Left ventricle myocardium inferior (tissue), 1 donor: ENCODE data around the gene CYB561D1. TPM values are rescaled to one million over a fixed set of nuclear protein-coding genes. Genes with fewer than 3 reads are reported as not detected.

Experiments used
- DNase-seq: peaks from one replicate; pipeline ENCODE4 v3.0.0-alpha.2; 2020
- H3K27ac ChIP-seq: fragments of 200-600 bp; replicated peaks from 2 replicates; pipeline ENCODE4 v1.8.0; 2021
- H3K27me3 ChIP-seq: fragments of 200-600 bp; 2 replicates; pipeline ENCODE4 v1.8.0; 2021; ENCODE audit warnings: low read depth
- H3K36me3 ChIP-seq: fragments of 200-600 bp; 2 replicates; pipeline ENCODE4 v1.8.0; 2021
- H3K4me1 ChIP-seq: fragments of 200-600 bp; 2 replicates; pipeline ENCODE4 v1.8.0; 2021
- H3K4me3 ChIP-seq: fragments of 200-600 bp; 2 replicates; pipeline ENCODE4 v1.8.0; 2021; ENCODE audit warnings: mild to moderate bottlenecking, moderate library complexity
- H3K9me3 ChIP-seq: fragments of 200-600 bp; replicated peaks from 2 replicates; pipeline ENCODE4 v1.8.0; 2021
- CTCF ChIP-seq: fragments of 200-600 bp; IDR thresholded peaks from 2 replicates; pipeline ENCODE4 v1.8.0; 2021; ENCODE audit warnings: antibody characterized with exemption, mild to moderate bottlenecking, borderline replicate concordance
- intact Hi-C: fragments of 100-400 bp; cut with micrococcal nuclease; formaldehyde crosslinking; loops from one replicate; pipeline ENCODE4 v1.11.0; 2022
- total RNA-seq: library from RNA; stranded (reverse); fragmentation: NEBNext Ultra II Directional; extraction: Animal tissue kit (Norgen Biotek cat#: 25700); gene quantifications from one replicate; pipeline ENCODE4 v1.2.1, GENCODE V29; 2021
- donor health status: DM: no; HTN: yes; CAD: no; lungs with severe emphysema.

The CYB561D1 gene
- total RNA-seq, 1 donor from 2014 or later, result 4.6 TPM

DNA sequence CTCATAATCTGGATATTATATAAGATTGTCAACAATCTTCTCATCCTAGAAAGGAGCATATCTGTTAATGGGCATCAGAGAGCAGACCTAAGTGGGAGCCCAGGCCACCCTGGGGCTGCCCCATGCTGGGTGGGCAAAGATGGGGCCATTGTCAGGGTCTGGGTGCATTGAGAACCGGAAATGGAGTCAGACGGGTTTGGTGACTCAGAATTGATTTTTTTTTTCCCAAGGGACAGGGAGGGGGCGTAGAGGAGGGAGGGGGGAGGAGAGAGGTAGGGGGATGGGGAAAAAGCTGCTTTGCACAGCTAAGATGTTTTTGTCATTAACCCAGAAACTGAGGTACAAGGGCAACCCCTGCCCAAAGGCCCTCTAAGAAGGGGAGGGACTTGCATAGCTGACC, 8.9 kb upstream of the CYB561D1 start:
- intact Hi-C loops, result no loop called here
- Histone ChIP-seq H3K9me3 (no peaks in the 10 kb centered on the region), H3K36me3 (peaks cover 17% of the 10 kb centered on the region), H3K27ac (no peak overlapping the region), H3K4me1 (peaks cover 23% of the 10 kb centered on the region), H3K27me3 (no peaks in the 10 kb centered on the region), H3K4me3 (peak overlapping the region; percentile 79)
- no peak for DNase-seq
- no peak for TF ChIP-seq CTCF

DNA sequence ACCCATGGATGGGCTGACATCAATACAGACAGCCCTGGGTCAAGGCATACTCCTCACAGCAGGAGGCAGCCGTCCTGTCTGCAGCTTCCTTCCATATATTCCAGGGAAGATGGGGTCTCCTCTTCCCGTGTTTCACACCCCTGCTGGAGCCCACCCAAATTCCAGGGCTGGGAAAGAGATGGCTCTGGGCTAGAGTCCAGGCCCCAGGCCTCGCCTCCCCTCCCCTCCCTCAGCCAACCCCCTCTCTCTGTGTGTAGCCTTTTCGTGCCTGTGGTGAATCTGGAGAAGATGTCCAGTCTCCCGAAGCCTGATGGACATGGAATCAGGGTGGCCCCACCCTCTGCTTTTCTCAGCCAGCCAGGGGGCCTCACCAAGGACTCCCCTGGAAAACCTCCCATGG, 6.6 kb upstream of the CYB561D1 start:
- no peaks in the 10 kb centered on the region for H3K9me3 ChIP-seq
- DNase-seq, result no peak
- H3K27ac ChIP-seq, result no peak overlapping the region
- H3K4me3 ChIP-seq, result no peak overlapping the region
- peaks cover 37% of the 10 kb centered on the region for H3K4me1 ChIP-seq
- TF ChIP-seq CTCF, result no peak
- H3K27me3 ChIP-seq, result no peaks in the 10 kb centered on the region
- peaks cover 17% of the 10 kb centered on the region for H3K36me3 ChIP-seq
- intact Hi-C loops, result no loop called here

- H3K4me1 ChIP-seq, result peaks cover 36% of the 10 kb centered on the region
- H3K36me3 ChIP-seq, result peaks cover 17% of the 10 kb centered on the region
- intact Hi-C loops, result no loop called here
- no peak overlapping the region for H3K27ac ChIP-seq
- no peak overlapping the region for H3K4me3 ChIP-seq
- H3K9me3 ChIP-seq, result no peaks in the 10 kb centered on the region
- H3K27me3 ChIP-seq, result no peaks in the 10 kb centered on the region
- DNase-seq, result no peak
- TF ChIP-seq CTCF, result no peak
Observed at GRCh38 chr1:109488201-109488600, 5.7 kb upstream of the CYB561D1 start.

- no peak overlapping the region for H3K27ac ChIP-seq
- H3K4me3 ChIP-seq, result no peak overlapping the region
- no peaks in the 10 kb centered on the region for H3K9me3 ChIP-seq
- intact Hi-C loops, result no loop called here
- no peaks in the 10 kb centered on the region for H3K27me3 ChIP-seq
- TF ChIP-seq CTCF, result no peak
- peaks cover 38% of the 10 kb centered on the region for H3K4me1 ChIP-seq
- peaks cover 17% of the 10 kb centered on the region for H3K36me3 ChIP-seq
- DNase-seq, result no peak
Observed at GRCh38 chr1:109488696-109489095, 5.2 kb upstream of the CYB561D1 start.

DNA sequence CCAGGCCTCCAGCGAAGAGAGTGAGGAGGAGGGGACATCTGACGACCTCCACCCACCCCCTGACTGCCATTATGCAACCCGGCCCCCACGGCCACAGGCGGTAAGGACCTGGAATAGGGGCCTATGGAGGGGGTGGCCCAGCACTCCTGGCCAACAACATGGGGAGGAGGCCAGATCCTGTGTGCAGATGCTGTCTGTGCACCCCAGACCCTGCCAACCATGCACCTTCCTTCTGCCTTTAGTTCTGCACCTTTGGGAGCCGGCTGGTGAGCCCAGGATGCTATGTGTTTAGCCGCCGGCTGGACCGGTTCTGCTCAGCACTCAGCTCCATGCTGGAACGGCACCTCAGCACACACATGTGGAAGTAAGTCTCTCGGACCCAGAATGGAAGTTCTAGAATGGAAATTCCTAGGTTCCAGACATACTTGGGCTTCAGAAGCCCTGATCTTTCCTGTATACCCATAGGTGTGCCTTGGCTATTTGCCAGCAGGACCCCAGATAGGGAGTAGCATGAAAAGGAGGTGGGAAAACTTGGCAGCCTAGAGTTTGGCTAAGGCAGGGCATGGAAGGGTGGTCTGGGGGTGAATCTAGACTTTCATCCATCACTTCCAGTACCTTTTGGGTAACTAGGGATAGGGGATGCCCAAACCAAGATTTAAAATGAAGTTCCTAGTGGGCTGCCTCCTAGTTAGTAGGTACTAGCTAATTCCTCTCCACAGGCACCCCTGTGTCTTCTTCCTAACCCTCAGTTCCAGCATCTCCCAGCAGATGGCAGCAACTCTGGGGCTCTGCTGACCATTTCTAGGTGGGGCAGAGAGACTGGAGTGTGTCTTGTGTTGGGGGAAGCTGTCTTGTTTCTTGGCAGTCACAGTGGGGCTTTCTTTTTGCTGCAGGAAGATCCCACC, 3.6 kb upstream of the CYB561D1 start:
- Histone ChIP-seq H3K36me3 (peaks cover 17% of the 10 kb centered on the region), H3K27ac (peak overlapping the region; percentile 59), H3K4me3 (no peak overlapping the region), H3K27me3 (no peaks in the 10 kb centered on the region), H3K9me3 (no peaks in the 10 kb centered on the region), H3K4me1 (peaks cover 39% of the 10 kb centered on the region)
- intact Hi-C loops, result no loop called here
- TF ChIP-seq CTCF, result peak; percentile 89
- peak; percentile 62 for DNase-seq
